DOHH2 (cell line): Measurements from ENCODE around the gene RABEPK.
"Not testable (repeated sequence)": the region's sequence is repeated elsewhere in the genome, so short reads cannot be mapped to it uniquely, and the experiment has no call there.

Experiments
- H3F3A ChIP-seq: fragments of 200-600 bp; sonication (generic), shearing (Covaris generic); 2 replicates; pipeline ENCODE4 v1.6.0; 2016; ENCODE audit warnings: antibody characterized with exemption, mild to moderate bottlenecking; ENCODE audit not compliant: control insufficient read depth, insufficient read depth
- H3K27ac ChIP-seq: fragments of 200-600 bp; sonication (generic); 2 replicates; pipeline ENCODE4 v1.5.1; 2014; ENCODE audit warnings: low read depth, mild to moderate bottlenecking, low read length, moderate library complexity
- H3K27me3 ChIP-seq: fragments of 200-600 bp; sonication (generic); 2 replicates; pipeline ENCODE4 v1.6.1; 2014; ENCODE audit warnings: mild to moderate bottlenecking, low read length, mixed read lengths; ENCODE audit not compliant: control insufficient read depth
- H3K36me3 ChIP-seq: fragments of 200-600 bp; sonication (generic); 2 replicates; pipeline ENCODE4 v1.6.1; 2014; ENCODE audit warnings: mild to moderate bottlenecking, low read length, moderate library complexity, mixed read lengths; ENCODE audit not compliant: control insufficient read depth
- H3K4me1 ChIP-seq: fragments of 200-600 bp; sonication (generic); 2 replicates; pipeline ENCODE4 v1.6.1; 2014; ENCODE audit warnings: mild to moderate bottlenecking, low read length, mixed read lengths; ENCODE audit not compliant: control insufficient read depth
- H3K4me2 ChIP-seq: fragments of 200-600 bp; sonication (generic); 2 replicates; pipeline ENCODE4 v1.6.0; 2014; ENCODE audit warnings: mild to moderate bottlenecking, low read length, moderate library complexity
- H3K4me3 ChIP-seq: fragments of 200-600 bp; sonication (generic); 2 replicates; pipeline ENCODE4 v1.5.1; 2014; ENCODE audit warnings: mild to moderate bottlenecking, low read length, mixed read lengths
- H3K79me2 ChIP-seq: fragments of 200-600 bp; sonication (generic); 2 replicates; pipeline ENCODE4 v1.6.1; 2014; ENCODE audit warnings: mild to moderate bottlenecking, low read length, mixed read lengths; ENCODE audit not compliant: control insufficient read depth
- H3K9me2 ChIP-seq: fragments of 200-600 bp; sonication (generic); replicated peaks from 2 replicates; pipeline ENCODE4 v1.6.1; 2014; ENCODE audit warnings: mild to moderate bottlenecking, low read length, mixed read lengths; ENCODE audit not compliant: control insufficient read depth
- H3K9me3 ChIP-seq: fragments of 200-600 bp; sonication (generic); 2 replicates; pipeline ENCODE4 v1.6.1; 2014; ENCODE audit warnings: antibody characterized with exemption, low read length, mixed read lengths; ENCODE audit not compliant: control insufficient read depth, insufficient read depth
- H4K20me1 ChIP-seq: fragments of 200-600 bp; sonication (generic); 2 replicates; pipeline ENCODE4 v1.6.0; 2014; ENCODE audit warnings: low read depth, mild to moderate bottlenecking, antibody characterized with exemption, low read length, moderate library complexity; ENCODE audit not compliant: control insufficient read depth, insufficient read depth
- EZH2phosphoT487 ChIP-seq: fragments of 200-600 bp; sonication (generic); IDR thresholded peaks from 2 replicates; pipeline ENCODE4 v1.6.1; 2017; ENCODE audit warnings: borderline replicate concordance, mild to moderate bottlenecking, antibody characterized with exemption, low read length, moderate library complexity, mixed read lengths
- TF ChIP-seq, protein P1 (sequence below): fragments of 200-600 bp; sonication (generic); IDR thresholded peaks from one replicate; pipeline ENCODE4 v1.5.1; 2014; ENCODE audit warnings: antibody characterized with exemption, mild to moderate bottlenecking, low read depth, low read length; ENCODE audit not compliant: poor library complexity, severe bottlenecking

Gene RABEPK

DNA sequence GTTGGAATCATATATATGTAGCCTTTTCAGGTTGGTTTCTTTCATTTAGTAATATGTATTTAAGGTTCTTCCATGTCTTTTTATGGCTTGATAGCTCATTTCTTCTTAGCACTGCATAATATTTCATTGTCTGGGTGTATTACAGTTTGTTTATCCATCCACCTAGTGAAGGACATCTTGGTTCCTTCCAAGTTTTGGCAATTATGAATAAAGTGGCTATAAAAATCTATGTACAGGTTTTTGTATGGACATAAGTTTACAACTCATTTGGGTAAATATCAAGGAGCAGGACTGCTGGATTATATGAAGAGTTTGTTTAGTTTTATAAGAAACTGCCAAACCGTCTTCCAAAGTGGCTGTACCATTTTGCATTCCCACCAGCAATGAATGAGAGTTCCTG, 22.5 kb upstream of the RABEPK start:
- Histone ChIP-seq H3K36me3 (peaks cover 5% of the 10 kb centered on the region), H3F3A (no peaks in the 10 kb centered on the region), H3K9me3 (no peaks in the 10 kb centered on the region), H3K4me1 (peaks cover 7% of the 10 kb centered on the region), H3K4me2 (no peak overlapping the region), H3K27me3 (no peaks in the 10 kb centered on the region), H4K20me1 (peaks cover 5% of the 10 kb centered on the region; the same call in 1 of the 2 replicates), H3K79me2 (peaks cover 100% of the 10 kb centered on the region), H3K27ac (no peak overlapping the region), H3K9me2 (no peaks in the 10 kb centered on the region), H3K4me3 (no peak overlapping the region)
- no peak for TF ChIP-seq EZH2phosphoT487
- TF ChIP-seq, protein P1, sequence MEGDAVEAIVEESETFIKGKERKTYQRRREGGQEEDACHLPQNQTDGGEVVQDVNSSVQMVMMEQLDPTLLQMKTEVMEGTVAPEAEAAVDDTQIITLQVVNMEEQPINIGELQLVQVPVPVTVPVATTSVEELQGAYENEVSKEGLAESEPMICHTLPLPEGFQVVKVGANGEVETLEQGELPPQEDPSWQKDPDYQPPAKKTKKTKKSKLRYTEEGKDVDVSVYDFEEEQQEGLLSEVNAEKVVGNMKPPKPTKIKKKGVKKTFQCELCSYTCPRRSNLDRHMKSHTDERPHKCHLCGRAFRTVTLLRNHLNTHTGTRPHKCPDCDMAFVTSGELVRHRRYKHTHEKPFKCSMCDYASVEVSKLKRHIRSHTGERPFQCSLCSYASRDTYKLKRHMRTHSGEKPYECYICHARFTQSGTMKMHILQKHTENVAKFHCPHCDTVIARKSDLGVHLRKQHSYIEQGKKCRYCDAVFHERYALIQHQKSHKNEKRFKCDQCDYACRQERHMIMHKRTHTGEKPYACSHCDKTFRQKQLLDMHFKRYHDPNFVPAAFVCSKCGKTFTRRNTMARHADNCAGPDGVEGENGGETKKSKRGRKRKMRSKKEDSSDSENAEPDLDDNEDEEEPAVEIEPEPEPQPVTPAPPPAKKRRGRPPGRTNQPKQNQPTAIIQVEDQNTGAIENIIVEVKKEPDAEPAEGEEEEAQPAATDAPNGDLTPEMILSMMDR: no peak

DNA sequence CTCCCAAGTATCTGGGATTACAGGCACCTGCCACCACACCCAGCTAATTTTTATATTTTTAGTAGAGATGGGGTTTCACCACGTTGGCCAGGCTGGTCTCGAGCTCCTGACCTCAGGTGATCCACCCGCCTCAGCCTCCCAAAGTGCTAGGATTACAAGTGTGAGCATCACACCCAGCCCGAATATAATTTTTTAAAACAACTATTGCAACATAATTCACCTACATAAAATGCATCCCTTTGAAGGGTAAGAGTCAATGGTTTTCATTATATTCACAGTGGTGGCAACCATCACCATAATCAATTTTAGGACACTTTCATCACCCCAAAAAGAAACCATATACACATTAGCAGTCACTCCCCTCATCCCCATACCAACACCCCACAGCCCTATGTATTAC, 20.6 kb upstream of the RABEPK start:
- H3K9me2 ChIP-seq, H3K27ac ChIP-seq, H3K4me1 ChIP-seq, H4K20me1 ChIP-seq, H3K4me3 ChIP-seq, H3K27me3 ChIP-seq, H3K4me2 ChIP-seq, H3K9me3 ChIP-seq, H3K36me3 ChIP-seq, H3F3A ChIP-seq: not testable (repeated sequence)
- H3K79me2 ChIP-seq: peaks cover 100% of the 10 kb centered on the region

DNA sequence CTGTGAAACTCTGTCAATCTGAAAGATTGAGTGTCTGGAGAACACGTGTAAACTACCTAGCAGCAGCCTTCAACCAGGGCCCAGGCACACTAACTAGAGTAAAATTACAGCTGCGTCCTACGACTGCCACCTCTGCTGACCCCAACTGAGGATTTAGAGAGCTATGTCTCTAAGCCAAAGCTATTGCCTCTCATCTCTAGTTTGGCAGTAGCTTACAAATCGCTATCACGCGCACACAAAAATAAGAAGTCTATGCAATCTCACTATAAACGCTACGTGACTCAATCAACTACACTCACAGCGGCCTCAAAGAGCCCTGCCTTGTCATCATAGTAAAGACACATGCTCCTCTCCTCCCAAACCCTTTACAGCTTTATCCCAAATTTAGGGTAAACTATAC, 19.5 kb upstream of the RABEPK start:
- TF ChIP-seq, protein P1: no peak
- no peak for TF ChIP-seq EZH2phosphoT487
- no peaks in the 10 kb centered on the region for H3K9me2 ChIP-seq
- peaks cover 8% of the 10 kb centered on the region for H4K20me1 ChIP-seq
- no peaks in the 10 kb centered on the region for H3K9me3 ChIP-seq
- no peak overlapping the region for H3K27ac ChIP-seq
- H3K4me2 ChIP-seq: no peak overlapping the region
- no peak overlapping the region for H3K4me3 ChIP-seq
- no peaks in the 10 kb centered on the region for H3K27me3 ChIP-seq
- peaks cover 7% of the 10 kb centered on the region for H3K4me1 ChIP-seq
- no peaks in the 10 kb centered on the region for H3F3A ChIP-seq
- peaks cover 100% of the 10 kb centered on the region for H3K79me2 ChIP-seq
- peaks cover 8% of the 10 kb centered on the region for H3K36me3 ChIP-seq

DNA sequence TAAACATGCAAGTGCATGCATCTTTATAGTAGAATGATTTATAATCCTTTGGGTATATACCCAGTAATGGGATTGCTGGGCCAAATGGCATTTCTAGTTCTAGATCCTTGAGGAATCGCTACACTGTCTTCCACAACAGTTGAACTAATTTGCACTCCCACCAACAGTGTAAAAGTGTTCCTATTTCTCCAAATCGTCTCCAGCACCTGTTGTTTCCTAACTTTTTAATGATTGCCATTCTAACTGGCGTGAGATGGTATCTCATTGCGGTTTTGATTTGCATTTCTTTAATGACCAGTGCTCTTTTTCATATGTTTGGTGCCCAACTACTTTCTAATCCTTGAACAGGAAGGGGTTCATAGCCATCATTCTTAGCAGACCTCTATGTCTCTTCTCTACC, 18.6 kb upstream of the RABEPK start:
- H3F3A ChIP-seq, H3K4me2 ChIP-seq, H3K9me3 ChIP-seq, H3K4me1 ChIP-seq, H3K27me3 ChIP-seq, H3K4me3 ChIP-seq, H3K27ac ChIP-seq, H3K36me3 ChIP-seq, H3K9me2 ChIP-seq, H4K20me1 ChIP-seq: not testable (repeated sequence)
- H3K79me2 ChIP-seq: peaks cover 100% of the 10 kb centered on the region
